GM12878 (cell line): ENCODE measurements around the gene WNT16. TPM values are rescaled to one million over a fixed set of nuclear protein-coding genes. Genes with fewer than 3 reads are reported as not detected.

Experiments used
- ATAC-seq: fragments of 200-7000 bp; cut with Tn5 transposase; 3 replicates; pipeline ENCODE4 v1.9.1; 2020; ENCODE audit warnings: mild to moderate bottlenecking, moderate library complexity
- BruUV-seq: library from RNA; stranded (reverse); fragments of 400-500 nt; replicated peaks from 2 replicates; lab custom pipeline; 2021; lab: Mats Ljungman, UMichigan
- CTCF ChIA-PET: fragments of 300-600 bp; sonication (Branson Sonifier 250); formaldehyde crosslinking; extraction: SDS; loops from one replicate; lab custom pipeline; 2021; ENCODE audit warnings: inconsistent platforms; lab: Yijun Ruan, JAX
- POLR2A ChIA-PET: fragments of 350-600 bp; formaldehyde crosslinking; extraction: SDS; loops from one replicate; lab custom pipeline; 2021; ENCODE audit warnings: inconsistent platforms; lab: Charles Lee
- RAD21 ChIA-PET: fragments of 300-600 bp; sonication (Branson Sonifier 250); formaldehyde crosslinking; loops from one replicate; lab custom pipeline; 2023; ENCODE audit warnings: antibody characterized with exemption; ENCODE audit not compliant: unreplicated experiment; lab: Charles Lee
- SMC1A ChIA-PET: fragments of 300-600 bp; sonication (Branson Sonifier 250); formaldehyde crosslinking; loops from one replicate; lab custom pipeline; 2023; ENCODE audit not compliant: unreplicated experiment, uncharacterized antibody; lab: Charles Lee
- DNase-seq: peaks from one replicate; pipeline ENCODE4 v3.0.0-alpha.2; 2011; ENCODE audit warnings: low read depth, low spot score
- FAIRE-seq: peaks from 3 replicates; lab custom pipeline; 2011; peaks lifted over from hg19 to GRCh38; lab: Jason Lieb, UNC
- H2AFZ ChIP-seq: 2 replicates; pipeline ENCODE4 v1.6.0; 2011; ENCODE audit warnings: low read depth, low read length, control low read depth; ENCODE audit not compliant: control insufficient read depth
- H3K27ac ChIP-seq: 2 replicates; pipeline ENCODE4 v1.5.1; 2011; ENCODE audit warnings: control low read depth; ENCODE audit not compliant: control insufficient read depth, insufficient read depth
- H3K27me3 ChIP-seq, 2 experiments: replicated peaks in 1 of 2; 2 replicates each; pipeline versions ENCODE4 v1.6.0 to v1.6.1; 2011; ENCODE audit warnings: low read length in 1 of 2; ENCODE audit not compliant: control insufficient read depth in 2 of 2, insufficient read depth in 2 of 2
- H3K36me3 ChIP-seq, 2 experiments: 2 replicates each; pipeline ENCODE4 v1.5.1; 2011; ENCODE audit warnings: low read length in 1 of 2; ENCODE audit not compliant: control insufficient read depth in 2 of 2, insufficient read depth in 2 of 2
- H3K4me1 ChIP-seq: 2 replicates; pipeline ENCODE4 v1.6.1; 2011; ENCODE audit warnings: mild to moderate bottlenecking, low read length, moderate library complexity, mixed read lengths; ENCODE audit not compliant: control insufficient read depth, insufficient read depth
- H3K4me2 ChIP-seq: 2 replicates; pipeline ENCODE4 v1.6.0; 2011; ENCODE audit warnings: control low read depth; ENCODE audit not compliant: control insufficient read depth, insufficient read depth
- H3K4me3 ChIP-seq: fragments of 200-600 bp; sonication (generic); 2 replicates; pipeline ENCODE4 v1.5.1; 2016
- H3K79me2 ChIP-seq: 2 replicates; pipeline ENCODE4 v1.6.0; 2011; ENCODE audit warnings: low read length; ENCODE audit not compliant: control insufficient read depth, insufficient read depth
- H3K9ac ChIP-seq: 2 replicates; pipeline ENCODE4 v1.8.0; 2011; ENCODE audit warnings: low read length, control low read depth, mixed read lengths; ENCODE audit not compliant: control insufficient read depth, insufficient read depth
- H3K9me3 ChIP-seq: replicated peaks from 3 replicates; pipeline ENCODE4 v1.5.1; 2011; ENCODE audit warnings: mild to moderate bottlenecking, low read length; ENCODE audit not compliant: control insufficient read depth, insufficient read depth
- H4K20me1 ChIP-seq: 2 replicates; pipeline ENCODE4 v1.6.0; 2011; ENCODE audit not compliant: control insufficient read depth, insufficient read depth
- BMI1 ChIP-seq: fragments of 450-650 bp; IDR thresholded peaks from 2 replicates; pipeline ENCODE4 v1.6.1; 2016; ENCODE audit warnings: mild to moderate bottlenecking, moderate library complexity, borderline replicate concordance
- ELK1 ChIP-seq: IDR thresholded peaks from 2 replicates; pipeline ENCODE4 v1.6.1; 2012; ENCODE audit warnings: low read depth, low read length, improper control_type of control experiment
- IRF3 ChIP-seq: fragments of 450-650 bp; IDR thresholded peaks from 2 replicates; pipeline ENCODE4 v1.6.1; 2014; ENCODE audit warnings: mild to moderate bottlenecking
- JUNB ChIP-seq: IDR thresholded peaks from 2 replicates; pipeline ENCODE4 v1.6.1; 2016; ENCODE audit warnings: antibody characterized with exemption, mild to moderate bottlenecking
- RCOR1 ChIP-seq: conservative IDR thresholded peaks from 2 replicates; pipeline ENCODE4 v1.6.1; 2012; ENCODE audit warnings: low read depth, low read length, improper control_type of control experiment
- STAT3 ChIP-seq: IDR thresholded peaks from 2 replicates; pipeline ENCODE4 v1.6.1; 2011; ENCODE audit warnings: low read depth, low read length, improper control_type of control experiment
- ZBED1 ChIP-seq: IDR thresholded peaks from 2 replicates; pipeline ENCODE4 v1.6.1; 2016; ENCODE audit warnings: borderline replicate concordance
- ZBTB33 ChIP-seq: fragments of 450-650 bp; IDR thresholded peaks from 2 replicates; pipeline ENCODE4 v1.6.1; 2017; ENCODE audit warnings: mild to moderate bottlenecking
- ZNF207 ChIP-seq: fragments of 450-650 bp; IDR thresholded peaks from 2 replicates; pipeline ENCODE4 v1.6.1; 2014; ENCODE audit warnings: antibody characterized with exemption, mild to moderate bottlenecking, borderline replicate concordance
- ZNF592 ChIP-seq: fragments of 450-650 bp; IDR thresholded peaks from 2 replicates; pipeline ENCODE4 v1.6.1; 2017; ENCODE audit warnings: mild to moderate bottlenecking, moderate library complexity
- WGBS: methylation state at CpG from one replicate; pipeline ENCODE4 v1.1.6; 2016; ENCODE audit warnings: low lambda C conversion rate; ENCODE audit not compliant: insufficient replicate concordance, insufficient coverage; ENCODE audit errors: missing lambda C conversion rate; 5-methylcytosine and 5-hydroxymethylcytosine counted together
- in situ Hi-C: fragments of 300-500 bp; cut with MboI; formaldehyde crosslinking; loops from 9 replicates; pipeline ENCODE4 v1.14.3; 2018; ENCODE audit warnings: mixed read lengths
- intact Hi-C: fragments of 100-400 bp; cut with micrococcal nuclease; formaldehyde crosslinking; loops from one replicate; pipeline ENCODE4 v1.14.2; 2022; ENCODE audit not compliant: unreplicated experiment
- polyA plus RNA-seq, 11 experiments: library from polyadenylated mRNA; depleted of rRNA in 4 of 11; unstranded in 6 of 11; stranded (reverse) in 5 of 11; fragments of >200 nt; fragmentation: Nextera tagmentation in 4 of 11; fragmentation: Illumina TruSeq in 1 of 11; extraction: Ambion mirVana in 4 of 11; extraction: Trizol in 1 of 11; gene quantifications; 1 replicate in 1 of 11; 2 replicates in 10 of 11; pipeline versions ENCODE4 v1.2.1 to v1.2.3, GENCODE V29; 2011 to 2016; ENCODE audit warnings: inconsistent platforms in 2 of 11, missing spikeins in 2 of 11, low read depth in 1 of 11
- total RNA-seq, 4 experiments: library from RNA; depleted of rRNA in 3 of 4; stranded (reverse); fragments of >200 nt in 3 of 4; fragmentation: Illumina TruSeq in 1 of 4; extraction: Trizol in 1 of 4; gene quantifications; 2 replicates each; pipeline versions ENCODE4 v1.2.1 to v1.2.3, GENCODE V29; 2013 to 2021

The WNT16 gene
- total and polyA plus RNA-seq, 10 of the 15 experiments (the other 5 are each of a cell fraction or from before 2014, with no cell fraction given), result 0.05 to 0.11 (median 0.06) TPM; not detected in 5

- TF ChIP-seq ZBED1 (no peak), ZBTB33 (no peak), STAT3 (no peak), IRF3 (no peak), BMI1 (no peak), RCOR1 (no peak), ELK1 (no peak), JUNB (no peak), ZNF592 (no peak), ZNF207 (no peak)
- Histone ChIP-seq H4K20me1 (no peaks in the 10 kb centered on the region), H3K27me3 (no peaks in the 10 kb centered on the region), H2AFZ (no peak overlapping the region), H3K4me3 (no peak overlapping the region), H3K36me3 (no peaks in the 10 kb centered on the region), H3K9me3 (no peaks in the 10 kb centered on the region), H3K27ac (no peak overlapping the region), H3K4me2 (no peak overlapping the region), H3K4me1 (peaks cover 24% of the 10 kb centered on the region), H3K9ac (no peak overlapping the region), H3K79me2 (no peaks in the 10 kb centered on the region)
- no TSS peak for BruUV-seq
- in situ Hi-C loops, result no loop called here
- ChIA-PET SMC1A (interaction anchor here (0.7 to 1.5 kb wide), 7 partner anchors 11 to 131 kb away, joined by 3 to 11 read pairs (median 3); no protein-coding TSS in a partner anchor), POLR2A (interaction anchor here (0.7 to 1.3 kb wide), 2 partner anchors 11 to 23 kb away, joined by 3 to 4 read pairs; no protein-coding TSS in a partner anchor), RAD21 (interaction anchor here (0.9 to 2.7 kb wide), 6 partner anchors 11 to 165 kb away, joined by 3 to 9 read pairs (median 4); no protein-coding TSS in a partner anchor), CTCF (interaction anchor here (0.7 to 1.0 kb wide), 2 partner anchors 10 to 20 kb away, joined by 3 read pairs; no protein-coding TSS in a partner anchor)
- intact Hi-C loops, result loop anchor here (2.0 to 10.0 kb wide), 2 partner anchors 23 to 233 kb away; no protein-coding TSS in a partner anchor
- DNase-seq (no peak), FAIRE-seq (no peak), ATAC-seq (no peak)
- 71% methylated on average over 9 of the region's 9 CpGs for WGBS
Measured at GRCh38 chr7:121301446-121302213, 27.2 kb upstream of the WNT16 start.
